Thyroid gland (tissue), 4 donors: ENCODE measurements around the gene PIGW.

Experiments used
- CTCF ChIP-seq, 6 experiments: fragments of 200-600 bp in 3 of 6; fragments of 450-650 bp in 3 of 6; sonication (generic) in 3 of 6; IDR thresholded peaks; one replicate each; pipeline ENCODE4 v1.5.1; 2016 to 2019; ENCODE audit warnings: antibody characterized with exemption in 6 of 6, mild to moderate bottlenecking in 2 of 6, inconsistent platforms in 1 of 6, moderate library complexity in 1 of 6
- POLR2A ChIP-seq, 2 donors: fragments of 450-650 bp; IDR thresholded peaks; one replicate each; pipeline ENCODE4 v1.6.1; 2017; ENCODE audit warnings: antibody characterized with exemption in 2 of 2, mild to moderate bottlenecking in 2 of 2, moderate library complexity in 1 of 2

- TF ChIP-seq CTCF (IDR thresholded peaks at IDR 0.05) (no peak), POLR2A (IDR thresholded peaks at IDR 0.05) (no peak)
Observed at GRCh38 chr17:36498155-36498554, 36.6 kb upstream of the PIGW start.
